Activated CD4-positive, alpha-beta memory T cell treated with anti-CD3 and anti-CD28 coated beads, Interleukin-2, amount 10 ng/mL, durations not matched to agents 7 days and 5 days (primary cell): ENCODE data around the gene NAXD. TPM values are rescaled to one million over a fixed set of nuclear protein-coding genes. Genes with fewer than 3 reads are reported as not detected.

Source experiments
- CTCF ChIA-PET: fragments of 350-600 bp; sonication (Branson Sonifier 250); formaldehyde crosslinking; loops from one replicate; lab custom pipeline; 2021; ENCODE audit warnings: antibody characterized with exemption, inconsistent platforms; lab: Charles Lee
- POLR2A ChIA-PET: fragments of 350-600 bp; sonication (Branson Sonifier 250); formaldehyde crosslinking; loops from one replicate; lab custom pipeline; 2021; ENCODE audit warnings: antibody characterized with exemption; lab: Charles Lee
- DNase-seq: peaks from one replicate; pipeline ENCODE4 v3.0.0-alpha.2; 2020
- H3K27ac Mint-ChIP-seq: one replicate; pipeline ENCODE4 v1.8.0; 2021; ENCODE audit warnings: mild to moderate bottlenecking, mixed read lengths
- H3K27me3 Mint-ChIP-seq: one replicate; pipeline ENCODE4 v1.8.0; 2021; ENCODE audit warnings: mixed read lengths
- H3K36me3 Mint-ChIP-seq: one replicate; pipeline ENCODE4 v1.8.0; 2021; ENCODE audit warnings: low read depth, mixed read lengths
- H3K4me1 Mint-ChIP-seq: one replicate; pipeline ENCODE4 v1.8.0; 2021; ENCODE audit warnings: mixed read lengths
- H3K4me3 Mint-ChIP-seq: one replicate; pipeline ENCODE4 v1.8.0; 2021; ENCODE audit warnings: mild to moderate bottlenecking, mixed read lengths
- H3K9me3 Mint-ChIP-seq: one replicate; pipeline ENCODE4 v1.8.0; 2021; ENCODE audit warnings: mixed read lengths
- total RNA-seq, 2 experiments: library from RNA; stranded (reverse); gene quantifications; one replicate each; pipeline ENCODE4 v1.2.3, GENCODE V29; 2021

Gene NAXD
- total RNA-seq, 2 experiments from 2014 or later = 29.6 to 30.8 TPM

- peaks cover 42% of the 10 kb centered on the region for H3K27me3 Mint-ChIP-seq
- no peaks in the 10 kb centered on the region for H3K36me3 Mint-ChIP-seq
- CTCF ChIA-PET = no interaction called here
- H3K4me1 Mint-ChIP-seq = peaks cover 7% of the 10 kb centered on the region
- H3K27ac Mint-ChIP-seq = no peak overlapping the region
- no peaks in the 10 kb centered on the region for H3K9me3 Mint-ChIP-seq
- DNase-seq = no peak
- no peak overlapping the region for H3K4me3 Mint-ChIP-seq
- POLR2A ChIA-PET = no interaction called here
Observed at GRCh38 chr13:110580800-110581199, 34.5 kb upstream of the NAXD start.

- Mint-ChIP-seq H3K27ac (no peak overlapping the region), H3K9me3 (no peaks in the 10 kb centered on the region), H3K27me3 (peaks cover 40% of the 10 kb centered on the region), H3K4me1 (peaks cover 2% of the 10 kb centered on the region), H3K4me3 (no peak overlapping the region), H3K36me3 (no peaks in the 10 kb centered on the region)
- DNase-seq = no peak
- ChIA-PET POLR2A (no interaction called here), CTCF (interaction anchor here (0.7 kb wide), 1 partner anchor 43 kb away, joined by 4 read pairs; no protein-coding TSS in a partner anchor)
Observed at GRCh38 chr13:110581506-110582185, 33.7 kb upstream of the NAXD start.

DNA sequence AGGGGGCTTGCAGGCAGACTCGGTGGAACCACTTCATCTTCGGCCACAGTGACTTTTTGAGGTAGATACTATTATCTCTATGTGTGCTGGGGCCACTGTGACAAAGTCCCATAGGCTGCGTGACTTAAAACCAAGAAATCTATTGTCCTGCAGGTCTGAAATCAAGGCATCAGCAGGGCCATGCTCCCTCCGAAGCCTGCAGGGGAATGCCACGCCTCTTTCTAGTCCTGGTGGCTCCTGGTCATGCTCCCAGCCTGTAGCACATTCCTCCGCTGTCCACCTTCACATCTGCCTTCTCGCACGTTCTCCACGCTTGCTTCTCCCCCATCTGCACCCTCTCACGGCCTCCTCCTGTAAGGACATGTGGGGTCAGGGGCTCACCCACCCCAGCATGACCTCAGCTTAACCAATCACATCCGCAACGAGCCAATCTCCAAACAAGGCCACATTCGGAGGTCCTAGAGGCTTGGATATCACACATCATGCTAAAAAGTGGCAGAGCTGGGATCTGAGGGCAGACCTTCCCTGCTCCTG lies 32.9 kb upstream of the NAXD start:
- Mint-ChIP-seq H3K4me1 (no peaks in the 10 kb centered on the region), H3K36me3 (no peaks in the 10 kb centered on the region)

DNA sequence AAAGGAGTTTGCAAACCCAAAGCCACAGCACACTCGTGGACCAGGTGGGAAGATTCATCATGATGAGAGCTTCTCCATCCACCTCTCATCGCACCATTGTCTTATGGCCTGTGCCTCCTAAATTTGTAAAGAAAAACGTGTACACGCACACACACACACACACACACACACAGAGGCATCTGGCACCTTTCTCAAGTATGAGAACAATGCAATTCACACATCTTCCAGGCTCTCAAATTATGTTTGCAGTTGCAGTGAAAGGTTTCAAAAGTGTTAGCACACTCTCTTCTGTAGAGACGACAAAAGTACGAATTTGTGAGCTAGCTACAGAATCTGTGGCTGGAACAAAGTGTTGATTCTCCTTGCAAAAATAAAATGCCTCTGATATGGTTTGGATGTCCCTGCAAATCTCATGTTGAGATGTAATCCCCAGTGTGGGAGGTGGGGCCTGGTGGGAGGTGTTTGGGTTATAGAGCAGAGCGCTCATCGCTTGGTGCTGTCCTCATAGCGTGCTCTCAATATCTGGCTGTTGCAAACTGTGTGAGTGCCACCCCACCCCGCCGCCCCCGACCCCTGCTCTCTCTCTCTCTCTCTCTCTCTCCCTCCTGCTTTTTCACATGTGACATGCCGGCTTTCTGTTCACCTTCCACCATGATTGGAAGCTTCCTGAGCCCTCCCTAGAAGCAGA lies 32.0 kb upstream of the NAXD start:
- peaks cover 33% of the 10 kb centered on the region for H3K27me3 Mint-ChIP-seq
- H3K27ac Mint-ChIP-seq = no peak overlapping the region
- H3K36me3 Mint-ChIP-seq = no peaks in the 10 kb centered on the region
- H3K9me3 Mint-ChIP-seq = no peaks in the 10 kb centered on the region
- no peaks in the 10 kb centered on the region for H3K4me1 Mint-ChIP-seq
- H3K4me3 Mint-ChIP-seq = no peak overlapping the region
- ChIA-PET CTCF (interaction anchor here (0.6 kb wide), 1 partner anchor 30 kb away, joined by 3 read pairs; no protein-coding TSS in a partner anchor), POLR2A (no interaction called here)
- no peak for DNase-seq

More for the DNA sequence above, 32.9 kb upstream of the NAXD start:
- H3K4me3 Mint-ChIP-seq = no peak overlapping the region
- CTCF ChIA-PET = no interaction called here
- DNase-seq = no peak
- peaks cover 35% of the 10 kb centered on the region for H3K27me3 Mint-ChIP-seq
- no peak overlapping the region for H3K27ac Mint-ChIP-seq
- H3K9me3 Mint-ChIP-seq = no peaks in the 10 kb centered on the region
- POLR2A ChIA-PET = no interaction called here

- CTCF ChIA-PET = no interaction called here
- H3K27ac Mint-ChIP-seq = no peak overlapping the region
Observed at GRCh38 chr13:110589793-110590390, 25.5 kb upstream of the NAXD start.

DNA sequence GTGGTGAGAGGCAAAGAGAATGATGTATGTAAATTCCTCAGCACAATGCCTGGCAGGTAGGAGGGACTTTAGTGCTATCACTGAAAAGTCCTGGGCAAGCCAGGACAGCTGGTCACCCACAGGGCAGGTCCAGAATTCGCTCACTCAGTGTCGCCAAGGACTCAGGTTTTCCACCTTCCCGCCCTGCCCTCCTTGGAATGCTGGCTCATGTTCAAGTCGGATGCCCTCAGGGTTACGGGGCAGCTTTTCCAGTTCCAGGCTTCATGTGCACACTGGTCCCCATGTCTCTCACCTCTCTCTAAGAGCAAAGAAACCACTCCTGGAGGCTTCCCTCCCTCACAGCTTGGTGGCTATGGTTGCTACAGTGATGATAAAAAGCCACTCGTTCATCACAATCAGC lies 24.8 kb upstream of the NAXD start:
- ChIA-PET CTCF (no interaction called here), POLR2A (no interaction called here)
- no peaks in the 10 kb centered on the region for H3K9me3 Mint-ChIP-seq
- no peak overlapping the region for H3K4me3 Mint-ChIP-seq
- no peak for DNase-seq
- H3K27me3 Mint-ChIP-seq = peaks cover 14% of the 10 kb centered on the region
- no peaks in the 10 kb centered on the region for H3K36me3 Mint-ChIP-seq
- no peak overlapping the region for H3K27ac Mint-ChIP-seq
- no peaks in the 10 kb centered on the region for H3K4me1 Mint-ChIP-seq

More at GRCh38 chr13:110589793-110590390, 25.5 kb upstream of the NAXD start:
- POLR2A ChIA-PET = no interaction called here
- Mint-ChIP-seq H3K27me3 (peaks cover 14% of the 10 kb centered on the region), H3K4me1 (no peaks in the 10 kb centered on the region), H3K9me3 (no peaks in the 10 kb centered on the region), H3K4me3 (no peak overlapping the region), H3K36me3 (no peaks in the 10 kb centered on the region)
- no peak for DNase-seq

DNA sequence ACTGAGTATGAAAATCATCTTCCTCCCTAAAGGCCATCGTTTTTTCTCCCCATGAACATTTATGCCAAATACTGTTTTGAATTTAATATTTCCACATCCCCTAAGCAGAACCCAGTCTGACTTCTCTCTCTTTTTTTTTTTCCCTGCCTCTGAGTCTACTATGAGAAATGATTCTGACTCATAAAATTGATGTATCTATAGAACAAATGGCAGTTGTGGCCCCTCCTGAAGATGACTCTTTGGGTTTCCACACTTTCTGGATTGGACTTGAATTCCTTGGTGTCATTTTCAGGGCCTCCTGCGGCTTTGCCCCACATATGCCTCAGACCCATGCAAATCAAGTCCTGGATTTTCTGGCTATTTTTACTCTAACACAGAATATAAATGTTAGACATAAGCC lies 22.7 kb upstream of the NAXD start:
- ChIA-PET CTCF (interaction anchor here (0.7 to 2.0 kb wide), 4 partner anchors 50 to 225 kb away, joined by 3 to 14 read pairs (median 4); no protein-coding TSS in a partner anchor), POLR2A (no interaction called here)
- no peak for DNase-seq
- Mint-ChIP-seq H3K4me3 (no peak overlapping the region), H3K27me3 (peaks cover 12% of the 10 kb centered on the region), H3K9me3 (no peaks in the 10 kb centered on the region), H3K4me1 (no peaks in the 10 kb centered on the region), H3K36me3 (no peaks in the 10 kb centered on the region), H3K27ac (no peak overlapping the region)

DNA sequence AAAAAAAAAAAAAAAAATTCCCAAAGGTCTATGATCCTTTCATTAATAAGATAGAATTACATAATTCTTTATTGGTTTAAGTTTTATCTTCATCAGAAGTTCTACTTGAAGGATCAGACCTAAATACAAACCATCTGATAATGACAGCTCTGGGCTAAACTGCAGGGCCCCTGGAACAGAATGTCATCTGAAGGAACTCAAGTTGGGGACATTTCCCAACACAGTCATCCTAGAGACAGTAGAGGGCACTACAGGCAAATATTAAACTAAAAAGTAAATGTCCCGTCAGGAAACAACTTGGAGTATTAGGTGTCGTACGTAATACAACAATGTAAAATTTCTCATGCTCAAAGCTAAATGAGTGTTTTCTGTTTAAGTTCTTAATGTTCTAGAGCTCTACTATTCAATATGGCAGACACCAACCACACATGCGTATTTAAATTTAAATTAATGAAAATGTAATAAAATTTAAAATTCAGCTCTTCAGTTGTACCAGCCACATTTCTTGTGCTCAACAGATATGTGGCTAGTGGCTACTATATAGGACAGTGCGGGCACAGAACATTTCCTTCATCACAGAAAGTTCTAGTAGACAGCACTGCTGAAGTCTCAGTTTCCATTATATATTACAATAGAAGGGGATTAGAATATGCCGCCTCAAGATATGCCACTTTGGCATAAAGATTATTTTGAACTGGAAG lies 21.8 kb upstream of the NAXD start:
- Mint-ChIP-seq H3K27me3 (peaks cover 7% of the 10 kb centered on the region), H3K36me3 (no peaks in the 10 kb centered on the region), H3K4me3 (no peak overlapping the region), H3K4me1 (no peaks in the 10 kb centered on the region), H3K9me3 (no peaks in the 10 kb centered on the region), H3K27ac (no peak overlapping the region)
- ChIA-PET CTCF (interaction anchor here (0.7 to 2.0 kb wide), 18 partner anchors 11 to 556 kb away, joined by 3 to 14 read pairs (median 4); partner anchors contain the start of gene NAXD), POLR2A (interaction anchor here (1.1 kb wide), 1 partner anchor 321 kb away, joined by 4 read pairs; no protein-coding TSS in a partner anchor)
- no peak for DNase-seq

- CTCF ChIA-PET = interaction anchor here (1.5 to 1.7 kb wide), 2 partner anchors 13 to 141 kb away, joined by 3 to 8 read pairs; no protein-coding TSS in a partner anchor
- no peak overlapping the region for H3K4me3 Mint-ChIP-seq
Observed at GRCh38 chr13:110597041-110597689, 18.2 kb upstream of the NAXD start.

GRCh38 chr13:110600261-110600819 lies 15.0 kb upstream of the NAXD start:
- H3K27me3 Mint-ChIP-seq = peaks cover 8% of the 10 kb centered on the region
- H3K4me3 Mint-ChIP-seq = no peak overlapping the region
- H3K36me3 Mint-ChIP-seq = no peaks in the 10 kb centered on the region
- no peak for DNase-seq
- H3K9me3 Mint-ChIP-seq = no peaks in the 10 kb centered on the region
- H3K27ac Mint-ChIP-seq = no peak overlapping the region
- ChIA-PET CTCF (interaction anchor here (1.1 kb wide), 2 partner anchors 145 to 219 kb away, joined by 3 read pairs; no protein-coding TSS in a partner anchor), POLR2A (no interaction called here)
- no peaks in the 10 kb centered on the region for H3K4me1 Mint-ChIP-seq

More at GRCh38 chr13:110597041-110597689, 18.2 kb upstream of the NAXD start:
- POLR2A ChIA-PET = no interaction called here
- Mint-ChIP-seq H3K9me3 (no peaks in the 10 kb centered on the region), H3K27ac (no peak overlapping the region), H3K4me1 (no peaks in the 10 kb centered on the region), H3K36me3 (no peaks in the 10 kb centered on the region), H3K27me3 (peaks cover 6% of the 10 kb centered on the region)
- no peak for DNase-seq

- CTCF ChIA-PET = interaction anchor here (1.1 kb wide), 2 partner anchors 145 to 218 kb away, joined by 3 read pairs; no protein-coding TSS in a partner anchor
Observed at GRCh38 chr13:110600980-110601379, 14.4 kb upstream of the NAXD start.

DNA sequence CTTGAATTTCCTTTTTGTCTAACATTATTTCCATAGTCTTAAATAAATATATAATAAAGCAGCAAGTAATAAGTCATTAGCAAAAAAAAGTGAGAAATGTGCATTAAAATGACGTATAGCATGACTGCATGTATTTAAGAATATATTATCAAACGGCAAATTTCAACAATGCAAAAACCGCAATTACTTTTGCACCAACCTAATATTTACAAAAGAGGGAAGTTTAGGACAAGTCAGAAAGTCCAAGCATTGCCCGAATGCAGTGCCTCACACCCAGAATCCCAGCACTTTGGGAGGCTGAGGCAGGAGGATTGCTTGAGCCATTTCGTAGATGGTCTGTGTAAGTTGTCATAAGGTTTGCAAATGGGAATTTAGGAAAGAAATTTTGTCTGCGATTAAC lies 10.2 kb upstream of the NAXD start:
- Mint-ChIP-seq H3K36me3 (no peaks in the 10 kb centered on the region), H3K27ac (no peak overlapping the region), H3K9me3 (peaks cover 2% of the 10 kb centered on the region), H3K4me1 (peaks cover 4% of the 10 kb centered on the region), H3K4me3 (no peak overlapping the region), H3K27me3 (peaks cover 8% of the 10 kb centered on the region)
- CTCF ChIA-PET = no interaction called here
- DNase-seq = no peak
- POLR2A ChIA-PET = no interaction called here

More at GRCh38 chr13:110600980-110601379, 14.4 kb upstream of the NAXD start:
- DNase-seq = no peak
- Mint-ChIP-seq H3K4me1 (no peaks in the 10 kb centered on the region), H3K9me3 (no peaks in the 10 kb centered on the region), H3K4me3 (no peak overlapping the region), H3K27ac (no peak overlapping the region), H3K36me3 (no peaks in the 10 kb centered on the region), H3K27me3 (peaks cover 8% of the 10 kb centered on the region)
- POLR2A ChIA-PET = no interaction called here
